22Rv1 (cell line): ENCODE results near the gene ALDH7A1.

ENCODE experiments used
- ZFX ChIP-seq: fragments of 450-650 bp; IDR thresholded peaks from 2 replicates; pipeline ENCODE4 v1.6.1; 2017; ENCODE audit warnings: antibody characterized with exemption, borderline replicate concordance
- TF ChIP-seq, protein P1 (sequence below): fragments of 450-650 bp; IDR thresholded peaks from 2 replicates; pipeline ENCODE4 v1.5.1; 2017; ENCODE audit warnings: mild to moderate bottlenecking

DNA sequence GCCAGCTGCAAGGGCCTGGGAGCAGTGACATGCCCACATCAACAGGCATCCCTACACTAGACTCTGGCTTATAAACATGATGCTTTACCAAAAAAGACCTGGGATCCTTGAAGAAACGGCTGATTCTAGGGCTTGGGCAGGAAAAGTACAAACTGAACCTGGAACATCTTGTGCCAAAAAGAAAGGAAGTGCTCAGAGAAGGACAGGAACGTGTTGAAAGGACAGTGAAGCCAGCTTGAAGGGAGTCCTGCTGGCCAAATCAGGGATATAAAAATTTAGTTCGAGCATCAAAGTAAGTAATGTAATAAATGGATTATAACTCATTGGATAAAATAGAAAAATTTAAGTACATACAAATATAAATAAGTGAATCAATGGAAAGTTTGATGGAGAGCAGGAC, 58.1 kb downstream of the ALDH7A1 start:
- TF ChIP-seq, protein P1, sequence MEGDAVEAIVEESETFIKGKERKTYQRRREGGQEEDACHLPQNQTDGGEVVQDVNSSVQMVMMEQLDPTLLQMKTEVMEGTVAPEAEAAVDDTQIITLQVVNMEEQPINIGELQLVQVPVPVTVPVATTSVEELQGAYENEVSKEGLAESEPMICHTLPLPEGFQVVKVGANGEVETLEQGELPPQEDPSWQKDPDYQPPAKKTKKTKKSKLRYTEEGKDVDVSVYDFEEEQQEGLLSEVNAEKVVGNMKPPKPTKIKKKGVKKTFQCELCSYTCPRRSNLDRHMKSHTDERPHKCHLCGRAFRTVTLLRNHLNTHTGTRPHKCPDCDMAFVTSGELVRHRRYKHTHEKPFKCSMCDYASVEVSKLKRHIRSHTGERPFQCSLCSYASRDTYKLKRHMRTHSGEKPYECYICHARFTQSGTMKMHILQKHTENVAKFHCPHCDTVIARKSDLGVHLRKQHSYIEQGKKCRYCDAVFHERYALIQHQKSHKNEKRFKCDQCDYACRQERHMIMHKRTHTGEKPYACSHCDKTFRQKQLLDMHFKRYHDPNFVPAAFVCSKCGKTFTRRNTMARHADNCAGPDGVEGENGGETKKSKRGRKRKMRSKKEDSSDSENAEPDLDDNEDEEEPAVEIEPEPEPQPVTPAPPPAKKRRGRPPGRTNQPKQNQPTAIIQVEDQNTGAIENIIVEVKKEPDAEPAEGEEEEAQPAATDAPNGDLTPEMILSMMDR: no peak
- no peak for TF ChIP-seq ZFX
